ENCODE results near the gene GGACT.
A peak's percentile ranks its signal among the peaks of the same experiment; 100 is the strongest.
"Not testable (repeated sequence)": the region's sequence is repeated elsewhere in the genome, so short reads cannot be mapped to it uniquely, and the experiment has no call there.

GGACT gene

DNA sequence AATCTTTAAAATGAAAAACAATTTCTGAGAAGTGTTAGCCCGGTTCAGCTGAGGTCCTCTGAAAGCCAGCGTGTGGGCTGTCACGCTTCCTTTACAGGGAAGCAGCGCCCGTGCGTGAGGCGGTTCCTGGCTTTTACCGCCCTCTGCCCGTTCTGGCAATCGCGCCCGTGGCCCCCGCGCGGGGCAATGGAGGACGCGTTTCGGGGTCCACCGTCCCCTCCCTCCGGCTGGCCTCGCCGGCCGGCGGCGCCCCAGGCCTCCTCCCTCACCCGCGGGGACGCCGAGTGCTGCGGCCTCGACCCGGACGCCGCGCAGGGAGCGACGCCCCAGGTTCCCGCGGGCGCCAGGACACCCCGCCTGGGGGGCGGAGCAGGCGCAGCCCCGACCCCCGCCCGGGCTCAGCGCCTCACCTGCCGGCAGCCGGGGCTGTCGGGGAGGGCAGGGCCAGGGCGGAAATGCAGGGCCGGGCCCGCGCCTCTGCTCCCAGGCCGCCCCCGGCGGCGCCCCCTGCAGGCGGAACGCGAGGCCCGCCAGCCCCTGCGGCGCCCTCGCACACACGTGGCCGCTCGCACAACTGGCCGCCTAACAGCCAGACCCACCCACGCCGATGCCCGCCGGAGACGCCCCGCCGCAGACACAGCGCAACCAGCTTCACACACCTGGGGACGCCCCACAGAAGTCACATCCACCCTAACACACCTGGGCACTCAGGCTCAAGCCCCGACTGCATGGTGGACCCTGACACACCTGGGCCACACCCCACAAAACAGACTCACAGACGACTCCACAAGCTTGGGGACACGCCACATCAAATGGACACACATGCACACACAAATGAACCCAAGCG is at the start of gene GGACT:
TSS of gene GGACT (minus strand) at position 459 of the 847 bp plus-strand sequence. CDS start 56,198 bp downstream, outside the sequence.
- peak; percentile 52 for DNase-seq (ENCODE audit: low read depth)

DNA sequence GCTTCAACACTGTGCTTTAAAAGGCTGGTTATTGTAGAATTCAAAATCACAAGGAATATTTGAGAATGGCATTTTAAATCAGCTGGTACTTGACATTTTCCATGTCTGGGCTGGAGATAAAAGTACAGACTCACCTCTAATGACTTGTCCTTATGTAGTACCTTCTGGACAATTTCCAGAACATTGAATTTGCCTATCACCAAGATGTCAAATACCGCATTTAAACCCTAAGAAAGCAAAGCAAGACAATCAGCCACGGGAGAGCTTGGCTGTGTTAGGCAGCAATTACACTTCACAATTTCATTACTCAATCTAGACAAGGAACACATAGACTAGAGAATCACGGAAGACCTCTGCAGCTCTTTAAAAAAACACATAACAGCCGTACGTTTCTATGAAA is 49.2 kb upstream of the GGACT start:
- DNase-seq (ENCODE audit: low read depth): no peak

DNA sequence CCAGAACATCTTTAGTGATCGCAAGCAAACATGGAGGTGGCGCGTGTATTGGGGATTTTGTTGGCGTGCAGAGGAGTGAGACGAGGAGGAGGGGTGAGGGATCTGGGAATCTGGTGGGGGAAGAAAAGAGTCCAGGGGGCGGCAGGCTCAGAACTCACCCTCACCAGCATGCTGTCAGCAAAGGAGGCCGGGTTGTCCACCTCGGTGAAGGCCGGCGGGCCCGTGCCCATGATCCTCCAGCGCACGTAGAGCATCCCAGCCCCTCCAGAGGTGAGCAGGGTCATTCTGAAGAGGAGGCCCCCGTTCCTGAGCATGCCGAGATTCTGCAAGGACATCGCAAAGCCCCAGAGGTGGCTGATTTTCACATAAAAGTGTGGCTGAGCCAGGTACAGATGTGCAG is 48.8 kb upstream of the GGACT start:
- no peak for DNase-seq (ENCODE audit: low read depth)

DNA sequence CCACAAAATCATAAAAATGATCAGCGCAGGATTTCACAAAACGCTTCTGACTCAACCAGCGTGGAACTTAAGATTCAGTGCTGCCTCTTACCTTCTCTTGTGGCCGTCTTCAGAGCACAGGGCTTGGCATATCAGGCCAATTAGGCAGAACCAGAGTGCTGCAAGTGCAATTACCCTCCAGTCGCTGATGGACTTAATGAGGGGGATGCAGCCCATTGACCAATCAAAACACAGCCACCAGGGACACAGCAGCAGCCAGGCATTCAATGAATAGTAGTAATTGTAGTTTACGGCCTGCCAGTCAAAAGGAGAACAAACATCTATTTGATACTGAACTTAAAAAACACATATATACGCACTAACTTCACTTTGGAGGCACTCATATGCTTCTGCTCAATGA is 47.9 kb upstream of the GGACT start:
- DNase-seq (ENCODE audit: low read depth): no peak

DNA sequence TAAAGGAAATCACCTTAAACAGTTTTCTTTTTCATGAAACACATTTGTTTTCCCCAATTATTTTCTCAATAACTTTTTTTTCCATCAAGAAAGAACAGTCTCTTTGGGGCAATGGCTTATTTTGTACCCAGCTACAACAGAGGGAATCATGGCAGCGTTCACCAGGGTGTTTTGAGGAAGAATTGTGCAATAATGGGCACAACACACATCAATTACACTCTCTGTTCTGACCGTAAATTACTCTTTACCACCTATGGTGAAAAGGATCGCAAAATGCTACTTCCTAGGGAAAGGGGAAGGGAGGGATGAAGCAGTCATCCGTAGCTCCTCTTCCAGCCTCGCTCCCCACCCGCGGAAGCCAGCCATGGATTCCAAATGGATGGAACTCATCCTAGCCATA is 47.4 kb upstream of the GGACT start:
- DNase-seq (ENCODE audit: low read depth): no peak

DNA sequence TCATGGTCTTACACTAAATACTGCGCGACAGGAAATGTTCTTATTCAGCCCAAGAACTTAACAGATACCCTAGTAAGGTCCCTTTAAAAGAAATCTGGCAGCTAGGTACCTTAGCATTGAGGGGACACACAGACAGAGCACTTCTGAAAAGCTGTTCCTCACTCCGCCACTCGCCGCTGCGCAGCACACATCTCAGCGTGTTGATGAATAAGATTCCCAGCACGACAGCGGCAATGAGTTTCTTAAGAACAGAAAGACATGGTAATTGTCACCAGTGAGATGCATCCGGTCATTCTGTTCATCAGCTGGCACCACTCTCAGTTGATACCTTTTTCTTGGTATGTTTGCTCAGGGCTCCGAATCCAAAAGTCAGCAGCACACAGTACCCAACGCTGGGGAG is 46.1 kb upstream of the GGACT start:
- DNase-seq (ENCODE audit: low read depth): no peak

DNA sequence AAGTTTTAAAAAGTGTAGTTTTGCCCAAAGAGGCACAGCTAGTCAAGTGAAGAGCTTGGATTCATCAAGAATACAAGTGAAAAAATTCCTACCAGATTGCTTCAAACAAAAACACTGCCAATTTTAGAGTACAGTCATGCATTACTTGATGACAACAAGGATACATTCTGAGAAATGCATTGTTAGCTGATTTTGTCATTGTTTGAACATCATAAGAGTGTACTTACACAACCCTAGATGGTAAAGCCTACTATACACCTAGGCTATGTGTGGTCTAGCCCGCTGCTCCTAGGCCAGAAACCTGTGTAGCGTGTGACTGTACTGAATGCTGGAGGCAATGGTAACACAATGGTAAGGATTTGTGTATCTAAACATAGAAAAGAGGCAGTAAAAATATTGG is 44.9 kb upstream of the GGACT start:
- peak; percentile 94 for DNase-seq (ENCODE audit: low read depth)

DNA sequence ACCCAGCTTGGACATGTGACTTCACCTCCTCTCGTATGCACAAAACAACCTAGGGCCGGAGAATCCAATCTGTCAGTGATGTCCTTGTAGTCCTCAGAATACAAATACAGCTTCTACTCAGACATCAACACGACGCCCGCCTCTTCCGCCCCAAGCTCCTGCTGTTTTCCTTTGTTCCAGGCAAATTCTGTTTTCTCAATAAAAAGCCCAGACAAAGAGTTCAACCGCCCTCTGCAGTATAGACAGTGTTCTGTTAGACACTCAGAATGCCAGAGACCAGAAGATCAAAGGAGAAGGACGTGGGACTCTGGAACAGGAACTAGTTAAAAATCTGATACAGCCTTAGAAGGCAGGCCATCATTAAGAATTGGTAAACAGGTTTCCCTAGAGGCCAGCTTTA is 42.0 kb upstream of the GGACT start:
- DNase-seq (ENCODE audit: low read depth): no peak

DNA sequence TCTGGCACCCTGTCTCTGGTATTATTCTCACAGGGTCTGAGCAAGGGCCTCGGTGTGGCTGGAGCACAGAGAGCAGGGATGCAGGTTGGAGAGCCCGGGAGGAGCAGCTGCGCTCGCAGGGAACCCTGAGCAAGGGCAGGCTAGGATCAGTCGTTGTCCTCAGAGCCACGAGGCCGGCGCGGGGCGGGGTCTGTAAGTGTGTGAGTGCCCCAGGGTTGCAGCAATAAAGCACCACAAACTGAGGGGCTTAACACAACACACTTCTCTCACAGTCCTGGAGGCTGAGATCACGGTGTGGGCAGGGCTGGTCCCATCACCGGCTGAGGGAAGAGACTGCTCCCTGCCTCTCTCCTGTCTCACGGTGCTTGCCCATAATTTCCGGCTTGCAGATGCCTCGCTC is 38.5 kb upstream of the GGACT start:
- no peak for DNase-seq (ENCODE audit: low read depth)

DNA sequence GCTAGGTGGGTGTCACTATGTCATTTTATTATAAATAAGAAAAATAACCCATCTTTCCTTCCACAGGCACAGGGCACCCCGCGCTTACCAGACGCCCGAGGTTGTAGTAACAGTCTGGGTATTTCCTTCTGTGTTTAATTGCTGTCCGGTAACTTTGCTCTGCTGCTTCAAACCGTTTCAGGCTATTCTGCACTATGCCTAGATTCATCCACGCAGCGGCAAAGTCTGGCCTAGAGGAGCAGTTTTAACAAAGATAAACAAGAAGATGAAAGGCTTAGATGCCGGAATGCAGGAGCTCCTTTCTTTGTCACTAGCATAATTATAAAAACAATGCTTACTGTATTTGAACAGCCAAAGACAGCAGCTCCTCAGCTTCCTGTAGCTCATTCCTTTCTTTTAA is 36.9 kb upstream of the GGACT start:
- peak; percentile 34 for DNase-seq (ENCODE audit: low read depth)

DNA sequence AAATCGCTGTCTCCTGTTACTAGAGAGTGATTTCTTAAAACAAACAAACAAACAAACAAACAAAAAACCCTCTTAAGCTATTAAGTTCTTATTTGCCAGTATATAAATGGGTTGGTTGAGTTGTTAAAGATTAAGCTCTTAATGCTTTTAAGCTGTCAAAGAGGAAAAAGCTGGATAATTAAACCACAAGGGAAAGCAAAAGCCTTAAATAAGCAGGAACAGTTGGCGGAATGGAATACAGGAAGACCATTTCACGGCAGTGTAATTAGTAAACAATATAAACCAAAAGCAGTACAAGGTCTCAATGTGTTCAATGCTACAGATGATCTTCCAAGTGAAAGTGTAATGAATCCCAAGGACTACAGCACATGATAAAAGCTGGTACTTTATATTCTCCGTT is 32.2 kb upstream of the GGACT start:
- DNase-seq (ENCODE audit: low read depth): no peak

DNA sequence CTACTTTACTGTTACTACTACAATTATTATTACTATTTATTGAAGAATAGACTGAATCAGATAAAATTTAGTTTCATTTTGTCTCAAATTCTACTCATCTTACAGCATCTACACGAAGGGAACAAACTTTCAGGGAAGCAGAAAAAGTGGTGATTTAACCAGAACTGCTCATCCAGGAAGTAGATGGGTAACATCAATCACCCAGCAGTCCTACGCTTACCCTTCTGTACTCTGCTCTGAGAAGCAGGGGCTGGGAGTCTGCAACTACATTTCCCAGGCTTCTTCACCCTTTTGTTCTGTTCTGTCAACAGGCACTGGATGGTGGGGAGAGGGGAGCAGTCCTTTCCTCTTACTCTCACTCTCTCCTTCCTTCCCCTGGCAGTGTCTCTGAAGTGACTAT is 31.4 kb upstream of the GGACT start:
- DNase-seq (ENCODE audit: low read depth): no peak

DNA sequence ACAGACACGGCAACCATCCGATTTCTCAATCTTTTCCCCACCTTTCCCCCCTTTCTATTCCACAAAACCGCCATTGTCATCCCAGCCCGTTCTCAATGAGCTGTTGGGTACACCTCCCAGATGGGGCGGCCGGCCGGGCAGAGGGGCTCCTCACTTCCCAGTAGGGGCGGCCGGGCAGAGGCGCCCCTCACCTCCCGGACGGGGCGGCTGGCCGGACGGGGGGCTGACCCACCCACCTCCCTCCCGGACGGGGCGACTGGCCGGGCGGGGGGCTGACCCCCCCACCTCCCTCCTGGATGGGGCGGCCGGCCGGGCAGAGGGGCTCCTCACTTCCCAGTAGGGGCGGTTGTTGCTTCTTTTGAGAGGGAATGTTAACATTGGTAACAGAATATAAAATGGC is 30.3 kb upstream of the GGACT start:
- not testable (repeated sequence) for DNase-seq (ENCODE audit: low read depth)

DNA sequence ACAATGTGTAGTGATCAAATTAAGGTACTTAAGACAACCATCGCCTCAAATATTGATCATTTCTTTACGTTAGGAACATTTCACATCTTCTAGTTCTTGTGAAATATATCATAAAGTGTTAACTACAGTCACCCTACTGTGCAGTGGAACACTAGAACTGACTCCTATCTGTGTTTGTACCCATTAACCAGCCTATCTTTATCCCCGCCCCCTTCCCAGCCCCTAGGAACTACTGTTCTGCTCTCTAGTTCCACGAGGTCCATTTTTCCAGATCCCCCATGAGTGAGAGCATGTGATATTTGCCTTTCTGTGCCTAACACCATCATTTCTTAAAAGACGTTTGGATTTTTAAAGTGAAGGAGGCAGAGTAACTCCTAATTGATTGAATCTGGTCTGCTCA is 24.4 kb upstream of the GGACT start:
- no peak for DNase-seq (ENCODE audit: low read depth)

DNA sequence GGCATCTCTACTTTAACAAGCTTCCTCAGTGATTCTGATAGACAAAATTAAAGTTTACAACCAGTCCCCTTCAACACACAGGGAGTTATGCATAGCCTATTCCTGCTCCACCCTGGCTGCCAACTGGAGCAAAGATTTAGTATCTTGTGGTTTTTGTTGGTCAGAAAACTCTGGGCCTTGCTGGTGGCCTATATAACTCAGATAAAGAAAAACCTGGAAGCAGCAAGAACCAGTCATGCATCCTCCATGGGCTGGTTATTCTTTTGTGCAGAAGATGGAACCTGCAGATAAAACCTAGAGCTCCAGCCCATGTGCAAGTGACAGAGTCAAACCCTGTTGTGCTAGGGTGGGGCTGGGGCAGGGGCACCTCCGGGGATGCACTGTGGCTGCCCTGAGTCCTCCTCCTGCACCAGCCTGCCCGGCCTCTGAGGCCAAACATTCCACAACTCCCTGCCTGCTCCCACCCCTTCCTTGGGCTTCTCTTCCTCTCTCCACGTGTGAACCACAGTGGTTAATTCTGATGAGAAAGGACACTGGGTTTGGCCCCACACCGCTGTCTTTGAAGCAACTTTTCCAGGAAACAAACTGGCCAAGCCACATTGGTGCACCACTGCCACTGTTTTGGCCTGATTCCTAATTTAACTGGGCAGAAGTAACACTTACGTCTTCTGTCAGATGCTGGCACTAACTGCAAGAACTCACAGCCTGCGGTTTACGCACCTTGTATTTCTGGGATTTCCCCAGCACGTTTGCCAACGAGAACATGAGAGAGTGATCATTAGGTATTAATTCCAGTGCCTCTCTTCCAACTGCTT is 23.3 kb upstream of the GGACT start:
- no peak for DNase-seq (ENCODE audit: low read depth)

DNA sequence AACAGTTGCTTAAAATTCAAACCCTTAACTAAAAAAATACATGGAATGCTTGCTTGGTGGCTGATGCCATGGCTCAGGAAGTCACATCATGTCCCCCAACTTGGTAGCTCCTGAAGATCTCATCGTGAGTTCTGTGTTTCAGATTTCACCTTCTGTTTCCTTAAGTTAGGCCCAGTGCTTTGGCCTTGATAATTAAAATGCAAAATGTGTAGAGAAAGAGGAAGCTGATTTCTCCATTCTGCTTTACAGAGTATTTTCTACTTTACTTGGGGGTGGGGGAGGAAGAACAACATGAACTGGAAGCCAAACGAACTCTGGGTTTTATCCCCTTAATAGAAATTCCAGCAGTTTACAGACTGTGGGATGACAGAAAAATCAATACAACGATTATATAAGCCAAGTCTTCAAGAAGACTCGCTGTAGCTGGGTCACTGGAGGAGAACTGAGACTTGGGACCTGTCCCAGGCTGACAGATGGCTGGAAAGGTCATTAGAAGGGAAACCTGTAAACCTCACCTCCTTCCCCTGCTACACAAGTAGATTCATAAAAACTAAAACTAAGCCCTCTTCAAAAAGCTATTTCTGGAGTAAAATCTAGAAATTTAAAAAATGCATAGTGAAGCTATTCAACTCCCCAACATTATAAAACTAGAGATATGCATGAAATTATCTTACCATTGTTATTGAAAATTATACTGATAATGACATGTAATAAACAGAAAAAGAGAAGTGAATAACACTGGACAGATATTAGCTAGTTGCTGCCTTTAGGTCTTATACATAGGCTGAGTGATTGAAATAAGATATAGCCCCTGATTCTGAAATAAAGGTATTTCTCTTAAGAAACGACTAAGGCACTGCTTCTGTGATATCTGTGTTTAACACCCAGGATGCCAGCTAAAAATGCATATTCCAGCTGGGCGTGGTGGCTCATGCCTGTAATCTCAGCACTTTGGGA is 22.1 kb upstream of the GGACT start:
- DNase-seq (ENCODE audit: low read depth): no peak

DNA sequence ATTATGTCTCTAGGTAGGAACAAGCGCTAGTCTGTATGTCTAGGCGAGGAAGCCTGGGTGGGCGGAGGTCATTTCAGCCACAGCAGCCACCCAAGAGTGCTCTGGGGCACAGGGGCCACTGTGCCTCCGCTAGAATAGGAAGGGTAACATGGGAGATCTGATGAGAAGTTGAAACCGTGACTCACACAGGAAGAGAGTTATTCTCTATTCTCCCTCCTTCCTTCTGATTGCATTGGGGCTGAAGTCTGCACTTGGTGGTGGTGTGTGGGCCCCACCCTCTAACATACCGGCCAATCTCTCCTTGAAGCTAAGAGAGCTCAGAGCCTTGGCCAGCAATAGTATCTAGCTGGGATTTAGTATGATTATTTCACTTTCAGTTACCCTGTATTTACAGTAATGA is 20.3 kb upstream of the GGACT start:
- DNase-seq (ENCODE audit: low read depth): peak; percentile 62

DNA sequence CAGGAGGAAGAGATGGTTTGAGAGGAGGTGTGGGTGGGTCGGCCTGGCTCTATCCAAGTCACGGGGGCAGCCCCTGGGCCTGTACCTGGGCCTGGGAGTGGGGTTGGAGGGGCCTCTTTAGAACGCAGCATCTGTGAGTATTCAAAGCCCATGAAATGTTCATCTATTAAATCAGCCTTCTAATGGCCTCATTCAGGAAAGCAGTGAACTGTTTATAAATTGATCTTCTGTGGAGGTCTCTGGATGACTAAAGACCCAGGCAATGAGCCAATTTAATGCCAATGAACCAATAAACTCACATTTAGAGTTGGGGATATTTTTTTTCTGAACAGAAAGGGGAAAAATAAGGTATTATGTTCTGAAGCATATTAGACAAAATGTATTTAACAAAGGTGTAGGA is 19.9 kb upstream of the GGACT start:
- DNase-seq (ENCODE audit: low read depth): no peak

DNA sequence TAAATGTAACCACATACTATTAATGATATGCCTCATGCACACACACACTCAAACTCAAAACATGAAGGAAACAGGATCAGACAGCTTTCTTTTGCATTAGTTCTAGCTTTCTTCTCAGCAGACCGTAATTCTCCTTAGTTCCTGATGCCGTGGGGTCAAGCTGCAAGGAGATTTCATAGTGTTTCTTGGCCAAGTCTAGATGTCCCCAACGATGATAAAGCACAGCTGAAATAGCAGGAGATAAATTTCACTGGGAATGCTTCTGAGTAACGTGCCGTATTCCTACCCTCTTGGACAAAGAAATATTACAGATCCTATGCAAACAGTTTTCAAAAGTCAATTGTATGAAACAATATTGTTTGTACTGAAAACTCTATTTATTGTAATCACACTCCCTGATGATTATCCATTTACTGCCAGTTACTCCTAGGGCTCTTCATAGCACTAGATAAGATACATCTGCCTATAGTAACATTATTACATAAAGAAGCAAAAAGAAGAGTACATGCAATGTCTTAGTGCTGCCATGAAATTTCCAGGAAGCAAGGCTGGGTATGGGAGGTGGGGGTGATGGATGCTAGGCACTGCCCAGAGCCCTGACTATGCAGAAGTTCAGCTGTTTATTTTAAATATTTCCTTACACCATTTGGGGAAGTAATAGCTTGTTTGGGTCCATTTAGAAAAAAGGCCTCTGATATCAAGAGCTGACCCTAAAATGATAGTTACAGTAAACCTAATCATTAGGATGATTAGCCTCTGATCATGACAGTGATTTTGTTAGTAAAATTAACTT is 16.5 kb upstream of the GGACT start:
- no peak for DNase-seq (ENCODE audit: low read depth)

DNA sequence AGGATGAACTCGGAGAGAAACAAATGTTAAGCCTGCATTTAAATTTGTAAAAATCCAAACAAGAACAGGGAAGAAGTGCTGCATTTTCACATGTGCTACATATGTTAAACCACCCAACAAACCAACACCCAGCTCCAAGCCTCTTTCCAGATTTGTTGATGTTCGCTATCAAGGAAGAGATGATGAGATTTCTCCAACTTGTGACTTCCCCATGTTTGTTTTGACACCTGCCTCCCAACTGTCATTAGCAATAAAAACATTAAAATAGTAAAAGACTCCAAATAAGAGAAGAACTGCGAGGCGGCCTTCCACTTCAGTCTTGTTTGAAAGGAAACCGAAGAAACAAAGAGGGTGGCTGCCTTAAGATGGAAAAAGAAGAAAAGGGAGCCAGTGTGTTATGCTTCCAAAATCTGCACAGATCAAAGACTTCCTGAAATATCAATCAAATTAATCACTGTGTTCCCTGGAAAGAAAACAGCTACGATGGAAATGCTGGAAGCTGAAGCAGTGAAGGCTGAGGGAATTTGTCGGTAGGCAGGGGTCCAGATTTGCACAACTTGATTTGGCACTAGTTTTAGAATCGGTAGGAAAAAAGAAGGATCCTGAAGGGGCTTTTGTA is 14.0 kb upstream of the GGACT start:
- DNase-seq (ENCODE audit: low read depth): no peak

DNA sequence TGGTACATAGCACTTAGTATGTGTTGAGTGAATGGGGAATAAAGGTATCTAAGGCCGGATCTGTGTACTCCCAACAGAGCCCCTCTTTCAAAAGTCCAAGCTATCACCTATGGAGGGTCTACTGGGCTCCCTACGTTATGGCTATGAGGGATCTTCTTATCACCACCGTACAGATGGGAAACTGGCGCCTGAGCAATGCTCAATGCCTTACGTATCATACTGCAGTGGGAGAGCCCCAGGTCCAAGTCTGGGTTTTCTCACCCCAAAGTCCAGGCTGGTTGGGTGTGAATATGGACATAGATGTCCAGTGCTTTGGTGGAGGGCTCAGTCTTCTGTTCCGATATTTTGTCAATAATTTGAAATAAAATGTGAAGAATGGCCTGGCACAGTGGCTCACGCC is 13.1 kb upstream of the GGACT start:
- DNase-seq (ENCODE audit: low read depth): no peak
